GM12875 (cell line): Measurements from ENCODE around the gene TMEM179.

ENCODE experiments used
- H3K4me3 ChIP-seq: one replicate; pipeline ENCODE4 v1.5.1; 2011; ENCODE audit warnings: low read depth, low read length, control low read depth
- CTCF ChIP-seq: IDR thresholded peaks from 2 replicates; pipeline ENCODE4 v1.5.1; 2011; ENCODE audit warnings: low read depth, mild to moderate bottlenecking, control low read depth, inconsistent platforms, low read length, moderate library complexity, borderline replicate concordance; ENCODE audit not compliant: insufficient read depth

Gene TMEM179

DNA sequence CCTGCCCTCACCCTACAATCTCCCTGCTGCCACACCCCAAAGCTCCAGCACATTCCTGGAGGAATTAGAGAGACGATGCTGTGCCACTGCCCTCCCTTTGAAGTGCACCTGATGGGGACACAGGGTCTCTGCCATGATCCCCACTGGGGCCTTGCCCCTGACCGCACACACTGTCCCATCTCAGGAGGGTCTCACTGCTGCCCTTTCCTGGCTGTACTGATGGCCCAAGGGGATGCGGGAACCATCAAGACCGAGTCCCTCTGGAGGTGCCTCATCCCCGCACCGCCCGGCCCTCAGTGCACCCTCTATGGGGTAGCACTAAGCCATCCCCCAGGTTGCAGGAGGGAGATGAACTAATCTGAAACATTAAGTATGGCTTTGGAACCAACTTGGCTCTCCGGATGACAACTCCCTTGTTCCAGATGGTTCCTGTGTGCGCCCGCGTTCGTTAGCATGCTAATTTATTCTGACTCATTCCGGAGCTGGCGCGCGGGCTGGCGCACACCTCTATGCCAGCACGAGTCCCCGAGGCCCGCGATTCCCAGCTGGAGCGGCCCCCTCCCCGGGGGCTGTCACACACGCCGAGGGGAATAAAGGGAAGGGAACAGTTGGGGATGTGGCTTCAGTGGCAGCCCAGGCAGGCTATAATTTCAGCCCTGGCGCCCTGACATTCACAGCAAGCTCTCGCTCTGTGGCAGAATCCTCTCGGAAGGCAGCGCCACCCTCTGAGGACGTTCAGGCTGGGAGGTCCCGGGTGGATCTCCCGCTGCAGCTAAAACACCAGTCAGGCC lies 59.2 kb downstream of the TMEM179 start:
- no peak overlapping the region for H3K4me3 ChIP-seq
- no peak for TF ChIP-seq CTCF

GRCh38 chr14:104544362-104544961 lies 60.1 kb downstream of the TMEM179 start:
- TF ChIP-seq CTCF = no peak
- H3K4me3 ChIP-seq = no peak overlapping the region

DNA sequence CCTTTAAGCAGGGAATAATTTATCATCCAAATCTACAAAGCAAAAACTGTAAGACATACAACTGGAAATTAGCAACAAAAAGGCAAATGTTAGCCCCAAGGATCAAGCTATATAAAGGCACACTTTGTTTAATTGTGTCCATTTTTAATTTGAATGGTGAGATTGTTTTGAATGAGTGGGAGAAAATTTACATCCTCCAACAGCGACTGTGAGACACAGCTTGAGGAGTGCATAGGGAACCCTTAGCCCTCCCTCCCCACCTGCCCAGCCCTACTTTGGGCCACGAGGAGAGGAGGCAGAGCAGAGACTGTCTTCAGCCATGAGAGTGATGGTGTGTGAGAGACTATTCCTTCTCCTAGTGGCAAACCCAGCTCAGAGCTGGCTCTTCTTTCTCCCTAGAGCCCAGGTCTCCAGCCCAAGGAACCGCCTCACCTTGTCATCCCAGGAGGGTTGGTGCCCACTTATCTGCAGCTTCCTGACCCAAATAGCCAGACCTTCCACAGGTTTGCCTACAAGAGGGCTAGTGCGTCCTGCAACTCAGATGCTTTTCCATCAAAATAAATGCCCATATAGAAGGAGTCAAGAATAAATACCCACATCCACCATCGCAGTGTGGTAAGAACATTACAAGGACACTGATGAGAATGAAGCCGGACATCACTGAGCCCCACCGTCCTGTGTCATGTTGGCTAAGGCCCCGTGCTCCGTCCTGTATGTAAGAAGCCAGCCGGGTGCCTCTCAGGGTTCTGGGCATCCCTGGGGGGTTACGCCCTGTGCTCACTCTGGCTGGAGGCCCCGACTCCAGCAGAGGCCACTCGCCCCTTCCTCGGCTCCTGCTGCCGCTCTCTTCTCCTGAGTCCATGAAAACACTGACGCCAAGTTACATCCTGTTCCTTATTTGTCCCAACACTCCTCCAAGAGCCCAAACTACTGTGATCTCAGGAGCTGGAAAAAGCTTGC lies 61.4 kb downstream of the TMEM179 start:
- TF ChIP-seq CTCF = no peak
- H3K4me3 ChIP-seq = no peak overlapping the region

DNA sequence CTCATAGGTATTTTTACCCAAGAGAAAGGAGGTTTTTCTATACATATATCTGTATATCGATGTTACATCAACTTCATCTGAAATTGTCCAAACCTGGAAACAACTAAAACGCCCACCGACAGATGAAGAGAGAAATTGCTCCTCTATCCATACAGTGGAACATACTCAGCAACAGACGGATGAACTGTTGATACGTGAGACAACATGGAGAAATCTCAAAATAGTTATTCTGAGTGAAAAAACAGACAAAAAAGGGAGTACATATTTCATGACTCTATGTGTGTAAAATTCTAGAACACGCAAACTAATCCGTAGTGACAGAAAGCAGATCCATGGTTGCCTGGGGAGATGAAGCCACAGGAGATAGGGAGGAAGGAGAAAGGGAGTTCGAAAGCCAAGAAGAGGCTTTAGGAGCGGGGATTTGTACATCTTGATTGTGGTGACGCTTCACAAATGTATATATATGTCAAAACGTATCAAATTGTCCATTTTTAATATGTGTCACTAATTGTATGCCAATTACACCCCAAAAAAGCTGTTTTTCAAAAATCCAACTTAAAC lies 62.6 kb downstream of the TMEM179 start:
- TF ChIP-seq CTCF = no peak
- H3K4me3 ChIP-seq = no peak overlapping the region
